Measurements from ENCODE around the gene BCKDHB. TPM values are rescaled to one million over a fixed set of nuclear protein-coding genes. Genes with fewer than 3 reads are reported as not detected.

Gene BCKDHB
- total and polyA plus RNA-seq, 7 donors = 15.1 to 43.2 (median 20.3) TPM

- Histone ChIP-seq H3K27ac (peak overlapping the region in 1 of 4 donors; percentile 13), H3K36me3 (no peaks in the 10 kb centered on the region), H3K27me3 (no peaks in the 10 kb centered on the region), H3K4me1 (peaks cover 0 to 66% (median 32%) of the 10 kb centered on the region in 4 donors), H3K4me3 (no peak overlapping the region), H3K9me3 (no peaks in the 10 kb centered on the region)
- no peak for DNase-seq
- WGBS, 2 donors = 51 to 58% methylated on average over 4 of the region's 4 CpGs
- TF ChIP-seq CTCF (IDR thresholded peaks at IDR 0.05) (peak; percentile 18 to 72 (median 52)), EP300 (IDR thresholded peaks at IDR 0.05) (no peak), POLR2A (IDR thresholded peaks at IDR 0.05) (no peak), POLR2AphosphoS5 (IDR thresholded peaks at IDR 0.05) (no peak)
- intact Hi-C loops (cut with DNase I) = loop anchor here (5.0 kb wide), 4 partner anchors 82 to 1358 kb away; no protein-coding TSS in a partner anchor
These were observed 108.1 kb downstream of the BCKDHB start for GRCh38 chr6:80214436-80215022.

DNA sequence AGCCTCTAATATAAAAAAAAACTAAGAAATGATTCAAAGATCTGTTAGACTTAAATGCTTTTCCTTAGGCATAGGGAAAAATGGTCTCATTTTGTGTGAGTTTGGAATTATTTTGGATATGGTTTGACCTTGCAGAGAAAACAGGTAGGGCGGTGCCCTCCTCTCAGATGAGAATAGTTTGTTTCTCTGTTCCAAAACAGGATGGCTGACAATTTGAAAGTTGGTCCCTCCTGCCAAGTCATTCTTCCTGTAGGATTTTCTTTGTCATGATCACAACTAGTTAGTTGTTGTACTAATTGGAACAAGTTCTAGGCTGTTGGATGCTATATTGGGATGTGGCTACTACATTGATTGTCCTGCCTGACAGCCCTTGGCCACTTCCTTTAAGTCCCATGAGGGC is 108.6 kb downstream of the BCKDHB start:
- Histone ChIP-seq H3K4me3 (no peak overlapping the region), H3K9me3 (no peaks in the 10 kb centered on the region), H3K27me3 (no peaks in the 10 kb centered on the region), H3K36me3 (no peaks in the 10 kb centered on the region), H3K27ac (peak overlapping the region in 1 of 4 donors; percentile 13), H3K4me1 (peaks cover 0 to 61% (median 32%) of the 10 kb centered on the region in 4 donors)
- TF ChIP-seq POLR2A (IDR thresholded peaks at IDR 0.05) (no peak), CTCF (IDR thresholded peaks at IDR 0.05) (no peak)
- 97% methylated on average over 1 of the region's 1 CpG for WGBS, 2 donors
- intact Hi-C loops (cut with DNase I) = loop anchor here (5.0 kb wide), 1 partner anchor 242 kb away; no protein-coding TSS in a partner anchor
- DNase-seq = no peak

- DNase-seq = peak; percentile 87
- intact Hi-C loops (cut with DNase I) = loop anchor here (2.0 to 5.0 kb wide), 2 partner anchors 240 to 1535 kb away; partner anchors contain the start of gene TENT5A
- H3K4me3 ChIP-seq = peak overlapping the region in 1 of 4 donors; percentile 2
- no peaks in the 10 kb centered on the region for H3K36me3 ChIP-seq
- peaks cover 0 to 38% (median 18%) of the 10 kb centered on the region in 4 donors for H3K4me1 ChIP-seq
- H3K27me3 ChIP-seq = no peaks in the 10 kb centered on the region
- WGBS, 2 donors = 82 to 94% methylated on average over 6 of the region's 6 CpGs
- H3K9me3 ChIP-seq = no peaks in the 10 kb centered on the region
- peak overlapping the region in 3 of 4 donors; percentile 48 to 68 (median 52) for H3K27ac ChIP-seq
- TF ChIP-seq POLR2A (IDR thresholded peaks at IDR 0.05) = no peak
- no peak for TF ChIP-seq CTCF (IDR thresholded peaks at IDR 0.05)
- peak in 3 of 4 donors; percentile 32 to 81 (median 56) for TF ChIP-seq EP300 (IDR thresholded peaks at IDR 0.05)
- TF ChIP-seq POLR2AphosphoS5 (IDR thresholded peaks at IDR 0.05) = peak; percentile 77 to 95 (median 90)
These were observed 111.3 kb downstream of the BCKDHB start for GRCh38 chr6:80217794-80218193.

DNA sequence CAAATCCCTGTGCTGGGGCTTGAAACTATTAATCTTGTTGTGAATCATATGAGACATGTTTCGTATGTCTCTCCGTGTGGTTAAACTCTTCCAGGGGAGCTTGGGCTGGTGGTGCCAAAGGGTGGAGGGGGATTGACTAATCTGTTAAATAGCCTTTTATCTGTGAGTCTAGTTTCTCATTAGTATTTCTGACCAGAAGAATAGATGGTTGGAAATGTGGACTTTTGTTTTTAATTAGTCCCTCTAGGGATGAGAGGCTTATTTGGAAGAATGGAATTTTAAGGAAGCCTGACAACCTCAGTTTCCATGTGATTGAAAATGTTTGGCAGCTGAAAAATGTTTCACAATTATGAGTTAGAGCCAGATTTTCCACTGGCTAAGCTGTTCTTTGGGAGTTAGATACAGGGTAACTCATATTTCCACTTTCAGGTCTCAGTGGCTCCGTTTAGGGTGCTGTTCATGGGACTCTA is 117.3 kb downstream of the BCKDHB start:
- intact Hi-C loops (cut with DNase I) = no loop called here
- no peak overlapping the region for H3K4me3 ChIP-seq
- TF ChIP-seq CTCF (IDR thresholded peaks at IDR 0.05) = no peak
- peaks cover 0 to 16% (median 5%) of the 10 kb centered on the region in 4 donors for H3K4me1 ChIP-seq
- H3K27me3 ChIP-seq = no peaks in the 10 kb centered on the region
- WGBS, 2 donors = 93% methylated on average over 3 of the region's 3 CpGs
- H3K36me3 ChIP-seq = no peaks in the 10 kb centered on the region
- DNase-seq = no peak
- no peaks in the 10 kb centered on the region for H3K9me3 ChIP-seq
- H3K27ac ChIP-seq = no peak overlapping the region
